Esophagus squamous epithelium (tissue), 5 donors: ENCODE data around the gene GDPD1. TPM values are rescaled to one million over a fixed set of nuclear protein-coding genes. Genes with fewer than 3 reads are reported as not detected.

Source experiments
- DNase-seq: peaks from one replicate; lab custom pipeline; 2025; lab: John Stamatoyannopoulos, UW
- H3K27ac ChIP-seq, 4 donors: fragments of 200-600 bp; sonication (generic); one replicate each; pipeline ENCODE4 v1.5.1; 2016 to 2019; ENCODE audit warnings: mild to moderate bottlenecking in 1 of 4
- H3K27me3 ChIP-seq, 4 donors: fragments of 200-600 bp; sonication (generic); 1 replicate in 3 of 4; 2 replicates in 1 of 4; pipeline versions ENCODE4 v1.5.1 to v1.6.0; 2017 to 2021; ENCODE audit warnings: antibody characterized with exemption in 1 of 4
- H3K36me3 ChIP-seq, 3 donors: fragments of 200-600 bp; sonication (generic); one replicate each; pipeline ENCODE4 v1.5.1; 2016 to 2019
- H3K4me1 ChIP-seq, 3 donors: fragments of 200-600 bp; sonication (generic); one replicate each; pipeline ENCODE4 v1.5.1; 2017 to 2019
- H3K4me3 ChIP-seq, 4 donors: fragments of 200-600 bp; sonication (generic); 1 replicate in 3 of 4; 2 replicates in 1 of 4; pipeline ENCODE4 v1.5.1; 2016 to 2019; ENCODE audit warnings: mild to moderate bottlenecking in 2 of 4, moderate library complexity in 1 of 4
- H3K9me3 ChIP-seq, 3 donors: fragments of 200-600 bp; sonication (generic); one replicate each; pipeline ENCODE4 v1.5.1; 2016 to 2019
- POLR2A ChIP-seq, 4 donors: fragments of 450-650 bp; IDR thresholded peaks; one replicate each; pipeline ENCODE4 v1.6.1; 2017; ENCODE audit warnings: antibody characterized with exemption in 4 of 4, mild to moderate bottlenecking in 4 of 4, moderate library complexity in 3 of 4
- WGBS, 2 donors: methylation state at CpG; one replicate each; pipeline ENCODE4 v1.1.5; 2018; 5-methylcytosine and 5-hydroxymethylcytosine counted together
- intact Hi-C: fragments of 100-400 bp; cut with DNase I; formaldehyde crosslinking; loops from one replicate; pipeline ENCODE4 v1.15.0; 2022
- total RNA-seq, 4 donors: library from RNA; depleted of rRNA; stranded (reverse); fragments of >200 nt; gene quantifications; one replicate each; pipeline ENCODE4 v1.1.0, GENCODE V29; 2016
- TF ChIP-seq, protein P1 (sequence below), 6 experiments: fragments of 450-650 bp in 4 of 6; fragments of 200-600 bp in 2 of 6; sonication (generic) in 2 of 6; IDR thresholded peaks; one replicate each; pipeline ENCODE4 v1.5.1; 2016 to 2019; ENCODE audit warnings: antibody characterized with exemption in 6 of 6, mild to moderate bottlenecking in 4 of 6, moderate library complexity in 4 of 6
- donor health status: DM: yes; HTN: yes; CAD: no.

The GDPD1 gene
- total RNA-seq, 4 donors from 2014 or later, result 0.59 to 2.0 (median 1.9) TPM; not detected in 1

DNA sequence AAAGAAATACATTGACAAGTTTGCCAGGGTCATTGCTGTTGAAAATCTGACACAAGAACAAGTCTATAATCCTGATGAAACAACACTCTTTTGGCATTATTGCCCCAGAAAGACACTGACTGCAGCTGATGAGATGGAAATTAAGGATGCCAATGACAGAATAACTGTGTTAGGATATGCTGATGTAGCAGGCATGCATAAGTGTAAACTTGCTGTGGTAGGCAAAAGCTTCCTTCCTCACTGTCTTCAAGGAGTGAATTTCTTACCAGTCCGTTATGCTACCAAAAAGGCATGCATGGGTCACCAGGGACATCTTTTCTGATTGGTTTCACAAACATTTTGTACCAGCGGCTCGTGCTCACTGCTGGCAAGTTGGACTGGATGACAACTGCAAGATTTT lies 10.5 kb downstream of the GDPD1 start:
- TF ChIP-seq, protein P1, sequence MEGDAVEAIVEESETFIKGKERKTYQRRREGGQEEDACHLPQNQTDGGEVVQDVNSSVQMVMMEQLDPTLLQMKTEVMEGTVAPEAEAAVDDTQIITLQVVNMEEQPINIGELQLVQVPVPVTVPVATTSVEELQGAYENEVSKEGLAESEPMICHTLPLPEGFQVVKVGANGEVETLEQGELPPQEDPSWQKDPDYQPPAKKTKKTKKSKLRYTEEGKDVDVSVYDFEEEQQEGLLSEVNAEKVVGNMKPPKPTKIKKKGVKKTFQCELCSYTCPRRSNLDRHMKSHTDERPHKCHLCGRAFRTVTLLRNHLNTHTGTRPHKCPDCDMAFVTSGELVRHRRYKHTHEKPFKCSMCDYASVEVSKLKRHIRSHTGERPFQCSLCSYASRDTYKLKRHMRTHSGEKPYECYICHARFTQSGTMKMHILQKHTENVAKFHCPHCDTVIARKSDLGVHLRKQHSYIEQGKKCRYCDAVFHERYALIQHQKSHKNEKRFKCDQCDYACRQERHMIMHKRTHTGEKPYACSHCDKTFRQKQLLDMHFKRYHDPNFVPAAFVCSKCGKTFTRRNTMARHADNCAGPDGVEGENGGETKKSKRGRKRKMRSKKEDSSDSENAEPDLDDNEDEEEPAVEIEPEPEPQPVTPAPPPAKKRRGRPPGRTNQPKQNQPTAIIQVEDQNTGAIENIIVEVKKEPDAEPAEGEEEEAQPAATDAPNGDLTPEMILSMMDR (IDR thresholded peaks at IDR 0.05), result no peak
- no peak for TF ChIP-seq POLR2A (IDR thresholded peaks at IDR 0.05)
- Histone ChIP-seq H3K4me1 (no peaks in the 10 kb centered on the region), H3K27me3 (no peaks in the 10 kb centered on the region), H3K4me3 (no peak overlapping the region), H3K36me3 (no peaks in the 10 kb centered on the region), H3K27ac (no peak overlapping the region), H3K9me3 (no peaks in the 10 kb centered on the region)
- DNase-seq, result no peak
- 82 to 83% methylated on average over 3 of the region's 3 CpGs for WGBS, 2 donors
- intact Hi-C loops, result no loop called here

DNA sequence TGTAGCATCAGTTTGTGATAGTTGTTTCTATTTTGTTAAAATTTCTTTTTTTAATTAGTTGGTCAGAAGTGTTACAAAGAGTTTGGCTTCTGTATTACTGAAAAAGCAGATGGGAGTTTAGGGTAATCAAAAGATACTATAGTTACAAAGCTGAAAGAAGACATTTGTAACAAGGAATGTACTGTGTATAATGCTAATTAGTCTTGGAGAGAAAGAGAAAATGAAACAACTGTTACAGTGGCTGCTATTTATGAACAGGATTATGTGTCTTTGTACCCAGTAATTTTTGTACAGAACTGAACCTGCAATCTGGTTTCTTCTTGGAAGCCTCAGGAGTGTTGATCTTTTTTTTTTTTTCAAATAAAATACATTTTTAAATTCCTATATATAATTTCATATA lies 14.3 kb downstream of the GDPD1 start:
- Histone ChIP-seq H3K27ac (no peak overlapping the region), H3K4me3 (no peak overlapping the region), H3K9me3 (no peaks in the 10 kb centered on the region), H3K36me3 (no peaks in the 10 kb centered on the region), H3K4me1 (no peaks in the 10 kb centered on the region), H3K27me3 (no peaks in the 10 kb centered on the region)
- intact Hi-C loops, result no loop called here
- TF ChIP-seq, protein P1 (IDR thresholded peaks at IDR 0.05), result no peak
- TF ChIP-seq POLR2A (IDR thresholded peaks at IDR 0.05), result no peak
- DNase-seq, result no peak

DNA sequence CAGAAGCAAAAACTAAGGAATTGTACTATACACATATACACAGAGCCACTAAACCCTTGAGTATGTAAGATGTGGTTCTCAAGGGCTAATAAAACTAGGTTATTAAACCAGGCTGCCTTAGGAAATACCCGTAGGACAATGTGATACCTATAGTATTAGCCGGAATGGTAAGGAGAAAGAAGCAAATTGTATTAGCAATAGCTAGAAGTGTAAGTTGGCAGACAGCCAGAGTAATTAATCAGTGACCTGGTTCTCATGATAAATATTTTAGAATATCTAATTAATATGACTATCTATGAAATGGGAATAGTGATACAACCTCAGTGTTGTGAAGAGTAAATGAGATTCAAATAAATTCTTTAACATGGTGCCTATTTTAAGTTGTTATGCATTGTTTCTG lies 18.6 kb downstream of the GDPD1 start:
- no peaks in the 10 kb centered on the region for H3K9me3 ChIP-seq
- intact Hi-C loops, result no loop called here
- H3K4me1 ChIP-seq, result no peaks in the 10 kb centered on the region
- no peak overlapping the region for H3K27ac ChIP-seq
- no peaks in the 10 kb centered on the region for H3K36me3 ChIP-seq
- WGBS, 2 donors, result 87 to 89% methylated on average over 2 of the region's 2 CpGs
- TF ChIP-seq, protein P1 (IDR thresholded peaks at IDR 0.05), result no peak
- TF ChIP-seq POLR2A (IDR thresholded peaks at IDR 0.05), result no peak
- no peaks in the 10 kb centered on the region for H3K27me3 ChIP-seq
- no peak overlapping the region for H3K4me3 ChIP-seq
- DNase-seq, result no peak

DNA sequence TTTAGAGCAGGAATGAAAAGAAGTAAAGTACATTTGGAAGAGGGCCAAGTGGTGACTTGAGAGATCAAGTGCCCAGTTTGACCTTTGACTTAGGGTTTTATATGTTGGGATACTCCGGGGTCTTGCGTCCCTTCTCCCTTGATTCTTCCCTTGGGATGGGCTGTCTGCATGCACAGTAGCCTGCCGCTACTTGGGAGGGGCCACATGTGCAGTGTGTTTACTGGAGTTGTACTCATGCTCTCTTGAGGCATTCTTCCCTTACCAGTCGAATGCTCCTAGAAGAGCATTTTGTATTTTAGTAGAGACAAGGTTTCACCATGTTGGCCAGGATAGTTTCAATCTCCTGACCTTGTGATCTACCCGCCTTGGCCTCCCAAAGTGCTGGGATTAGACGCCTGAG lies 23.8 kb downstream of the GDPD1 start:
- H3K4me3 ChIP-seq, result no peak overlapping the region
- no peaks in the 10 kb centered on the region for H3K4me1 ChIP-seq
- no peak for DNase-seq
- no peaks in the 10 kb centered on the region for H3K27me3 ChIP-seq
- no peak for TF ChIP-seq POLR2A (IDR thresholded peaks at IDR 0.05)
- TF ChIP-seq, protein P1 (IDR thresholded peaks at IDR 0.05), result no peak
- H3K27ac ChIP-seq, result no peak overlapping the region
- no peaks in the 10 kb centered on the region for H3K9me3 ChIP-seq
- WGBS, 2 donors, result 84 to 92% methylated on average over 6 of the region's 6 CpGs
- H3K36me3 ChIP-seq, result peaks cover 0 to 5% (median 0%) of the 10 kb centered on the region in 3 donors
- intact Hi-C loops, result no loop called here

DNA sequence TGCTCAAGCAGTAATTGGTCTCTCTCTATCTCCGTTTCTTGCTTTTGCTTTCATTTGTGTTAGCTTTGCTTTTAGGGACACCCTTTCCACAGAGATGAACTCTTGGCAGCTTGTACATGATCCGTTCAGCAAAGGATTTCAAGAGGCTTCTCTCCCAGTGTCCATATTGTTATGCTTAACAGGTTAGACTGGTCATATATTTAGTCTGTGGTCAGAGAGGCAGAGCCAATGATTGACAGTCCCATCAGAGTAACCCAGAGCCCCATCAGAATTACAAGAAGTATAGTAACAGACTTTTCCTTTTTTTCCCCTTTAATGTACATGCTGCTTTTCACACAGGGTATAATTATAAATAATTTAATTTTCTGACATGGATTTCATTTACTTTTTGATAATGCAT lies 34.4 kb downstream of the GDPD1 start:
- H3K4me3 ChIP-seq, result no peak overlapping the region
- TF ChIP-seq, protein P1 (IDR thresholded peaks at IDR 0.05), result no peak
- TF ChIP-seq POLR2A (IDR thresholded peaks at IDR 0.05), result no peak
- no peaks in the 10 kb centered on the region for H3K4me1 ChIP-seq
- no peaks in the 10 kb centered on the region for H3K27me3 ChIP-seq
- peaks cover 0 to 9% (median 0%) of the 10 kb centered on the region in 3 donors for H3K36me3 ChIP-seq
- intact Hi-C loops, result no loop called here
- DNase-seq, result no peak
- H3K9me3 ChIP-seq, result no peaks in the 10 kb centered on the region
- no peak overlapping the region for H3K27ac ChIP-seq
- 61% methylated on average over 2 of the region's 2 CpGs for WGBS, 2 donors
